ENCODE data around the gene XDH. TPM values are rescaled to one million over a fixed set of nuclear protein-coding genes. Genes with fewer than 3 reads are reported as not detected.

The XDH gene
- total RNA-seq, 1 donor from 2014 or later, result 0.49 TPM

- H3K4me3 ChIP-seq, result peak overlapping the region; percentile 22 to 26
- DNase-seq (ENCODE audit: extremely low spot score in 2 of 2), result no peak
- no peaks in the 10 kb centered on the region for H3K9me3 ChIP-seq
- peaks cover 12% of the 10 kb centered on the region for H3K4me1 ChIP-seq
- no peaks in the 10 kb centered on the region for H3K36me3 ChIP-seq
- intact Hi-C loops (cut with DNase I), result loop anchor here (10.0 kb wide), 1 partner anchor 609 kb away; no protein-coding TSS in a partner anchor
- H3K27ac ChIP-seq, result no peak overlapping the region
- no peak for TF ChIP-seq POLR2A (IDR thresholded peaks at IDR 0.05)
- no peak for TF ChIP-seq POLR2AphosphoS5 (IDR thresholded peaks at IDR 0.05; ENCODE audit: insufficient read depth in 1 of 2, low read depth in 1 of 2)
- no peak for TF ChIP-seq CTCF (IDR thresholded peaks at IDR 0.05)
- H3K27me3 ChIP-seq, result no peaks in the 10 kb centered on the region
Measured at GRCh38 chr2:31324016-31324633, 90.4 kb downstream of the XDH start.

GRCh38 chr2:31322371-31322770, 92.2 kb downstream of the XDH start:
- H3K36me3 ChIP-seq, result no peaks in the 10 kb centered on the region
- H3K27me3 ChIP-seq, result no peaks in the 10 kb centered on the region
- DNase-seq (ENCODE audit: extremely low spot score in 2 of 2), result peak in 1 of 2 donors; percentile 47
- H3K4me1 ChIP-seq, result peaks cover 21% of the 10 kb centered on the region
- no peak overlapping the region for H3K27ac ChIP-seq
- TF ChIP-seq POLR2A (IDR thresholded peaks at IDR 0.05) (no peak), CTCF (IDR thresholded peaks at IDR 0.05) (no peak), POLR2AphosphoS5 (IDR thresholded peaks at IDR 0.05; ENCODE audit: insufficient read depth in 1 of 2, low read depth in 1 of 2) (no peak)
- H3K9me3 ChIP-seq, result no peaks in the 10 kb centered on the region
- H3K4me3 ChIP-seq, result no peak overlapping the region
- intact Hi-C loops (cut with DNase I), result loop anchor here (10.0 kb wide), 1 partner anchor 608 kb away; no protein-coding TSS in a partner anchor

GRCh38 chr2:31319406-31320175, 95.0 kb downstream of the XDH start:
- DNase-seq (ENCODE audit: extremely low spot score in 2 of 2), result peak; percentile 70 to 86
- Histone ChIP-seq H3K36me3 (no peaks in the 10 kb centered on the region), H3K4me1 (peaks cover 21% of the 10 kb centered on the region), H3K27ac (peak overlapping the region; percentile 41), H3K4me3 (no peak overlapping the region), H3K9me3 (no peaks in the 10 kb centered on the region), H3K27me3 (no peaks in the 10 kb centered on the region)
- intact Hi-C loops (cut with DNase I), result loop anchor here (10.0 kb wide), 1 partner anchor 605 kb away; no protein-coding TSS in a partner anchor
- no peak for TF ChIP-seq POLR2A (IDR thresholded peaks at IDR 0.05)
- TF ChIP-seq POLR2AphosphoS5 (IDR thresholded peaks at IDR 0.05; ENCODE audit: insufficient read depth in 1 of 2, low read depth in 1 of 2), result peak in 1 of 2 donors; percentile 48

- peak; percentile 85 to 95 for DNase-seq (ENCODE audit: extremely low spot score in 2 of 2)
- TF ChIP-seq POLR2AphosphoS5 (IDR thresholded peaks at IDR 0.05; ENCODE audit: insufficient read depth in 1 of 2, low read depth in 1 of 2) (no peak), POLR2A (IDR thresholded peaks at IDR 0.05) (no peak), CTCF (IDR thresholded peaks at IDR 0.05) (no peak)
- Histone ChIP-seq H3K27ac (peak overlapping the region; percentile 42), H3K4me3 (no peak overlapping the region), H3K4me1 (peaks cover 21% of the 10 kb centered on the region), H3K27me3 (no peaks in the 10 kb centered on the region), H3K9me3 (no peaks in the 10 kb centered on the region), H3K36me3 (no peaks in the 10 kb centered on the region)
- intact Hi-C loops (cut with DNase I), result no loop called here
Measured at GRCh38 chr2:31318361-31319336, 95.9 kb downstream of the XDH start.

GRCh38 chr2:31317396-31317795, 97.1 kb downstream of the XDH start:
- peak in 1 of 2 donors; percentile 54 for DNase-seq (ENCODE audit: extremely low spot score in 2 of 2)
- Histone ChIP-seq H3K4me1 (peaks cover 21% of the 10 kb centered on the region), H3K27me3 (no peaks in the 10 kb centered on the region), H3K36me3 (no peaks in the 10 kb centered on the region), H3K9me3 (no peaks in the 10 kb centered on the region), H3K4me3 (no peak overlapping the region), H3K27ac (no peak overlapping the region)
- intact Hi-C loops (cut with DNase I), result no loop called here
- no peak for TF ChIP-seq POLR2AphosphoS5 (IDR thresholded peaks at IDR 0.05; ENCODE audit: insufficient read depth in 1 of 2, low read depth in 1 of 2)
- TF ChIP-seq CTCF (IDR thresholded peaks at IDR 0.05), result no peak
- no peak for TF ChIP-seq POLR2A (IDR thresholded peaks at IDR 0.05)
